HEK293 (cell line): ENCODE results near the gene TNFAIP8.
A peak's percentile ranks its signal among the peaks of the same experiment; 100 is the strongest.

Source experiments
- CTCF ChIA-PET: fragments of 350-600 bp; formaldehyde crosslinking; extraction: SDS; loops from one replicate; lab custom pipeline; 2021; ENCODE audit warnings: antibody characterized with exemption; lab: Yijun Ruan, JAX
- POLR2A ChIA-PET: fragments of 300-600 bp; formaldehyde crosslinking; extraction: SDS; loops from one replicate; lab custom pipeline; 2020; ENCODE audit warnings: antibody characterized with exemption, inconsistent platforms; lab: Yijun Ruan, JAX
- H3K27ac ChIP-seq: fragments of 200-500 bp; sonication (Bioruptor generic); 2 replicates; pipeline ENCODE4 v1.5.1; 2014; ENCODE audit warnings: low read depth, low read length, control low read depth, inconsistent platforms; ENCODE audit errors: extremely low read depth
- H3K36me3 ChIP-seq, 2 experiments: fragments of 200-500 bp in 1 of 2; sonication (Bioruptor generic) in 1 of 2; 1 replicate in 1 of 2; 2 replicates in 1 of 2; pipeline ENCODE4 v1.5.1; 2014 to 2017; ENCODE audit warnings: inconsistent platforms in 2 of 2, low read length in 2 of 2; ENCODE audit not compliant: control insufficient read depth in 2 of 2, insufficient read depth in 1 of 2
- H3K4me1 ChIP-seq: fragments of 200-500 bp; sonication (Bioruptor generic); 2 replicates; pipeline ENCODE4 v1.5.1; 2014; ENCODE audit warnings: mild to moderate bottlenecking, low read length, inconsistent platforms; ENCODE audit not compliant: control insufficient read depth, insufficient read depth
- H3K4me3 ChIP-seq: 2 replicates; pipeline ENCODE4 v1.5.1; 2011; ENCODE audit warnings: low read depth, mild to moderate bottlenecking, control low read depth, low read length, moderate library complexity
- H3K9me3 ChIP-seq: fragments of 200-500 bp; sonication (Bioruptor generic); 2 replicates; pipeline ENCODE4 v1.5.1; 2014; ENCODE audit warnings: low read depth, low read length, inconsistent platforms; ENCODE audit not compliant: control insufficient read depth, insufficient read depth
- CTCF ChIP-seq: fragments of 450-650 bp; formaldehyde crosslinking; IDR thresholded peaks from 2 replicates; pipeline ENCODE4 v1.5.1; 2016; ENCODE audit warnings: missing biosample characterization, missing genetic modification characterization
- GLI4 ChIP-seq: fragments of 450-650 bp; formaldehyde crosslinking; IDR thresholded peaks from 2 replicates; pipeline ENCODE4 v1.5.1; 2016; ENCODE audit warnings: missing biosample characterization, missing genetic modification characterization
- IKZF3 ChIP-seq: fragments of 450-650 bp; IDR thresholded peaks from 2 replicates; pipeline ENCODE4 v1.5.0; 2018; ENCODE audit warnings: missing biosample characterization, mild to moderate bottlenecking, missing genetic modification characterization, moderate library complexity
- INSM2 ChIP-seq: fragments of 450-650 bp; formaldehyde crosslinking; IDR thresholded peaks from 2 replicates; pipeline ENCODE4 v1.5.1; 2016; ENCODE audit warnings: missing biosample characterization, missing genetic modification characterization
- MZF1 ChIP-seq: fragments of 450-650 bp; formaldehyde crosslinking; IDR thresholded peaks from 2 replicates; pipeline ENCODE4 v1.5.1; 2017; ENCODE audit warnings: missing biosample characterization, missing genetic modification characterization, borderline replicate concordance
- OSR2 ChIP-seq: fragments of 450-650 bp; formaldehyde crosslinking; IDR thresholded peaks from 2 replicates; pipeline ENCODE4 v1.5.1; 2016; ENCODE audit warnings: missing biosample characterization, missing genetic modification characterization
- PRDM1 ChIP-seq: fragments of 450-650 bp; formaldehyde crosslinking; IDR thresholded peaks from 2 replicates; pipeline ENCODE4; 2016; ENCODE audit warnings: missing biosample characterization, missing genetic modification characterization
- PRDM6 ChIP-seq: fragments of 450-650 bp; formaldehyde crosslinking; IDR thresholded peaks from 2 replicates; pipeline ENCODE4 v1.5.1; 2017; ENCODE audit warnings: missing biosample characterization, missing genetic modification characterization
- SP2 ChIP-seq: fragments of 450-650 bp; formaldehyde crosslinking; IDR thresholded peaks from 2 replicates; pipeline ENCODE4 v1.5.1; 2016; ENCODE audit warnings: missing biosample characterization, missing genetic modification characterization
- WT1 ChIP-seq: fragments of 450-650 bp; formaldehyde crosslinking; IDR thresholded peaks from 2 replicates; pipeline ENCODE4 v1.5.1; 2016; ENCODE audit warnings: missing biosample characterization, missing genetic modification characterization
- ZBTB17 ChIP-seq: fragments of 450-650 bp; formaldehyde crosslinking; IDR thresholded peaks from 2 replicates; pipeline ENCODE4 v1.5.1; 2016; ENCODE audit warnings: missing biosample characterization, missing genetic modification characterization
- ZBTB6 ChIP-seq: fragments of 450-650 bp; formaldehyde crosslinking; IDR thresholded peaks from 2 replicates; pipeline ENCODE4 v1.5.1; 2017; ENCODE audit warnings: missing biosample characterization, missing genetic modification characterization
- ZFP37 ChIP-seq: fragments of 450-650 bp; formaldehyde crosslinking; IDR thresholded peaks from 2 replicates; pipeline ENCODE4 v1.5.1; 2016; ENCODE audit warnings: missing biosample characterization, missing genetic modification characterization
- ZNF112 ChIP-seq: fragments of 450-650 bp; formaldehyde crosslinking; IDR thresholded peaks from 2 replicates; pipeline ENCODE4 v1.5.0; 2017; ENCODE audit warnings: missing biosample characterization, missing genetic modification characterization
- ZNF335 ChIP-seq: fragments of 450-650 bp; formaldehyde crosslinking; conservative IDR thresholded peaks from 2 replicates; pipeline ENCODE4 v1.5.1; 2016; ENCODE audit warnings: missing biosample characterization, missing genetic modification characterization
- ZNF362 ChIP-seq: fragments of 450-650 bp; formaldehyde crosslinking; IDR thresholded peaks from 2 replicates; pipeline ENCODE4 v1.5.1; 2016; ENCODE audit warnings: missing biosample characterization, missing genetic modification characterization
- ZNF398 ChIP-seq: fragments of 450-650 bp; formaldehyde crosslinking; IDR thresholded peaks from 2 replicates; pipeline ENCODE4 v1.5.1; 2017; ENCODE audit warnings: missing biosample characterization, missing genetic modification characterization
- ZNF529 ChIP-seq: fragments of 450-650 bp; formaldehyde crosslinking; IDR thresholded peaks from 2 replicates; pipeline ENCODE4 v1.5.1; 2017; ENCODE audit warnings: missing genetic modification characterization, missing biosample characterization; ENCODE audit not compliant: insufficient replicate concordance
- ZNF555 ChIP-seq: fragments of 450-650 bp; formaldehyde crosslinking; conservative IDR thresholded peaks from 2 replicates; pipeline ENCODE4 v1.5.1; 2017; ENCODE audit warnings: missing biosample characterization, mild to moderate bottlenecking, missing genetic modification characterization, inconsistent platforms
- ZNF561 ChIP-seq: fragments of 450-650 bp; IDR thresholded peaks from 2 replicates; pipeline ENCODE4 v1.5.1; 2018; ENCODE audit warnings: missing biosample characterization, missing genetic modification characterization, borderline replicate concordance
- ZNF654 ChIP-seq: fragments of 450-650 bp; formaldehyde crosslinking; IDR thresholded peaks from 2 replicates; pipeline ENCODE4 v1.5.1; 2016; ENCODE audit warnings: low read depth, missing biosample characterization, missing genetic modification characterization
- ZNF658 ChIP-seq: fragments of 450-650 bp; formaldehyde crosslinking; IDR thresholded peaks from 2 replicates; pipeline ENCODE4; 2016; ENCODE audit warnings: missing biosample characterization, missing genetic modification characterization
- ZXDB ChIP-seq: fragments of 450-650 bp; formaldehyde crosslinking; IDR thresholded peaks from 2 replicates; pipeline ENCODE4 v1.5.1; 2016; ENCODE audit warnings: missing biosample characterization, missing genetic modification characterization

Gene TNFAIP8

GRCh38 chr5:119410448-119411159 lies 54.8 kb downstream of the TNFAIP8 start:
- no peak overlapping the region for H3K27ac ChIP-seq
- H3K9me3 ChIP-seq, result no peaks in the 10 kb centered on the region
- TF ChIP-seq PRDM6 (tag by site-specific recombination) (peak; percentile 48; the same call in 1 of the 2 replicates), ZNF362 (tag by site-specific recombination) (no peak), OSR2 (tag by site-specific recombination) (no peak), ZNF398 (tag by site-specific recombination) (no peak), ZNF555 (tag by site-specific recombination) (no peak), ZNF529 (no peak), ZNF112 (no peak), INSM2 (no peak)
- no peaks in the 10 kb centered on the region for H3K4me1 ChIP-seq
- H3K4me3 ChIP-seq, result no peak overlapping the region
- ChIA-PET POLR2A (interaction anchor here (2.6 kb wide), 1 partner anchor 142 kb away, joined by 10 read pairs; no protein-coding TSS in a partner anchor), CTCF (interaction anchor here (0.6 to 5.5 kb wide), 15 partner anchors 67 to 424 kb away, joined by 3 to 87 read pairs (median 8); partner anchors contain the start of gene DTWD2)
- H3K36me3 ChIP-seq, result no peaks in the 10 kb centered on the region

- ChIA-PET POLR2A (interaction anchor here (0.8 to 2.6 kb wide), 2 partner anchors 143 to 424 kb away, joined by 5 to 10 read pairs; partner anchors contain the start of gene DTWD2), CTCF (interaction anchor here (0.6 to 5.5 kb wide), 65 partner anchors 11 to 1094 kb away, joined by 3 to 87 read pairs (median 4); partner anchors contain the start of genes DTWD2 and TNFAIP8)
- Histone ChIP-seq H3K27ac (peak overlapping the region; percentile 28; the same call in 1 of the 2 replicates), H3K4me3 (peak overlapping the region; percentile 56), H3K9me3 (no peaks in the 10 kb centered on the region), H3K36me3 (no peaks in the 10 kb centered on the region), H3K4me1 (no peaks in the 10 kb centered on the region)
- TF ChIP-seq ZBTB6 (tag by site-specific recombination) (peak; percentile 88), ZNF335 (tag by site-specific recombination) (peak; percentile 75), ZNF561 (tag by site-specific recombination) (peak; percentile 78; the same call in 1 of the 2 replicates), IKZF3 (peak; percentile 92), PRDM1 (tag by site-specific recombination) (peak; percentile 87), ZXDB (tag by site-specific recombination) (peak; percentile 20; the same call in 1 of the 2 replicates), ZNF654 (tag by site-specific recombination) (peak; percentile 98), ZNF658 (no peak), CTCF (tag by site-specific recombination) (peak; percentile 73), SP2 (tag by site-specific recombination) (no peak), GLI4 (no peak), ZFP37 (tag by site-specific recombination) (peak; percentile 39; the same call in 1 of the 2 replicates), ZBTB17 (tag by site-specific recombination) (peak; percentile 75), WT1 (tag by site-specific recombination) (peak; percentile 11; the same call in 1 of the 2 replicates), MZF1 (tag by site-specific recombination) (peak; percentile 71)
These were observed 55.8 kb downstream of the TNFAIP8 start for GRCh38 chr5:119411361-119412278.
